ENCODE measurements around the gene SPPL2A. TPM values are rescaled to one million over a fixed set of nuclear protein-coding genes. Genes with fewer than 3 reads are reported as not detected.

The SPPL2A gene
- total and polyA plus RNA-seq, 4 donors = 67.5 to 135 (median 93.2) TPM

DNA sequence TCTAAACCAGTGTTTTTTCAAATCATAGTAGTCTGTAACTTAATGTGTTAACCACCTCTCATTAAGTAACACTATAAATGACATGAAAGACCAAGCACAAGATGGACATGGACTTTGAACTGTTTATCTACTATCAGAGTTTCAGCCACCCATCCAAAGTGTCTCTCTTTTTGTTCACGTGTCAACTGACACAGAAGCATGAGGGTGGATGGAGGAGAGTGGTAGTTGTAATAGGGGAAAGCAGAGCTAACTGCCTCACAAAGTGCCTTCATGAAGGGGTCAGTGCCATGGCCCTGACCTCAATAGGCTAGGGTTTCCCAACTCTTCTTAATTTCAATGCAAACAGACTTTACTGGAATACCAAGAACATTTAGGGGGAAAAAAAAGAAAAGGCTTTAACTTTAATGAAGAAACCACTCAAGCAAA, 46.8 kb downstream of the SPPL2A start:
- H3K4me3 ChIP-seq (ENCODE audit: low read depth in 1 of 3, low read length in 3 of 3) = no peak overlapping the region
- peak overlapping the region; percentile 61 to 74 for H3K27ac ChIP-seq (ENCODE audit: low read depth in 1 of 2, low read length in 2 of 2)
- TF ChIP-seq SP1 (IDR thresholded peaks at IDR 0.05) (peak; percentile 98), RAD21 (IDR thresholded peaks at IDR 0.05) (peak; percentile 58 to 66), EGR1 (IDR thresholded peaks at IDR 0.05; ENCODE audit: low read depth in 2 of 2) (peak in 1 of 2 donors; percentile 48), FOXA2 (IDR thresholded peaks at IDR 0.05) (peak; percentile 80), GABPA (IDR thresholded peaks at IDR 0.05 in 1 of 2, conservative IDR thresholded peaks at IDR 0.05 in 1 of 2) (peak in 1 of 2 donors; percentile 55), NR2F2 (IDR thresholded peaks at IDR 0.05) (peak; percentile 90), TAF1 (conservative IDR thresholded peaks at IDR 0.05) (no peak), FOXA1 (IDR thresholded peaks at IDR 0.05) (peak; percentile 86), RXRA (IDR thresholded peaks at IDR 0.05) (peak; percentile 97), JUND (IDR thresholded peaks at IDR 0.05) (peak; percentile 86 to 88), HNF4G (IDR thresholded peaks at IDR 0.05) (peak; percentile 87), YY1 (IDR thresholded peaks at IDR 0.05) (peak; percentile 90), HNF4A (conservative IDR thresholded peaks at IDR 0.05) (peak; percentile 97 to 98)
- TF ChIP-seq, protein P1, sequence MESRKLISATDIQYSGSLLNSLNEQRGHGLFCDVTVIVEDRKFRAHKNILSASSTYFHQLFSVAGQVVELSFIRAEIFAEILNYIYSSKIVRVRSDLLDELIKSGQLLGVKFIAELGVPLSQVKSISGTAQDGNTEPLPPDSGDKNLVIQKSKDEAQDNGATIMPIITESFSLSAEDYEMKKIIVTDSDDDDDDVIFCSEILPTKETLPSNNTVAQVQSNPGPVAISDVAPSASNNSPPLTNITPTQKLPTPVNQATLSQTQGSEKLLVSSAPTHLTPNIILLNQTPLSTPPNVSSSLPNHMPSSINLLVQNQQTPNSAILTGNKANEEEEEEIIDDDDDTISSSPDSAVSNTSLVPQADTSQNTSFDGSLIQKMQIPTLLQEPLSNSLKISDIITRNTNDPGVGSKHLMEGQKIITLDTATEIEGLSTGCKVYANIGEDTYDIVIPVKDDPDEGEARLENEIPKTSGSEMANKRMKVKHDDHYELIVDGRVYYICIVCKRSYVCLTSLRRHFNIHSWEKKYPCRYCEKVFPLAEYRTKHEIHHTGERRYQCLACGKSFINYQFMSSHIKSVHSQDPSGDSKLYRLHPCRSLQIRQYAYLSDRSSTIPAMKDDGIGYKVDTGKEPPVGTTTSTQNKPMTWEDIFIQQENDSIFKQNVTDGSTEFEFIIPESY (IDR thresholded peaks at IDR 0.05) = peak; percentile 90
- TF ChIP-seq, protein P2, sequence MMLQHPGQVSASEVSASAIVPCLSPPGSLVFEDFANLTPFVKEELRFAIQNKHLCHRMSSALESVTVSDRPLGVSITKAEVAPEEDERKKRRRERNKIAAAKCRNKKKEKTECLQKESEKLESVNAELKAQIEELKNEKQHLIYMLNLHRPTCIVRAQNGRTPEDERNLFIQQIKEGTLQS (IDR thresholded peaks at IDR 0.05) = peak; percentile 47
- TF ChIP-seq, protein P3, sequence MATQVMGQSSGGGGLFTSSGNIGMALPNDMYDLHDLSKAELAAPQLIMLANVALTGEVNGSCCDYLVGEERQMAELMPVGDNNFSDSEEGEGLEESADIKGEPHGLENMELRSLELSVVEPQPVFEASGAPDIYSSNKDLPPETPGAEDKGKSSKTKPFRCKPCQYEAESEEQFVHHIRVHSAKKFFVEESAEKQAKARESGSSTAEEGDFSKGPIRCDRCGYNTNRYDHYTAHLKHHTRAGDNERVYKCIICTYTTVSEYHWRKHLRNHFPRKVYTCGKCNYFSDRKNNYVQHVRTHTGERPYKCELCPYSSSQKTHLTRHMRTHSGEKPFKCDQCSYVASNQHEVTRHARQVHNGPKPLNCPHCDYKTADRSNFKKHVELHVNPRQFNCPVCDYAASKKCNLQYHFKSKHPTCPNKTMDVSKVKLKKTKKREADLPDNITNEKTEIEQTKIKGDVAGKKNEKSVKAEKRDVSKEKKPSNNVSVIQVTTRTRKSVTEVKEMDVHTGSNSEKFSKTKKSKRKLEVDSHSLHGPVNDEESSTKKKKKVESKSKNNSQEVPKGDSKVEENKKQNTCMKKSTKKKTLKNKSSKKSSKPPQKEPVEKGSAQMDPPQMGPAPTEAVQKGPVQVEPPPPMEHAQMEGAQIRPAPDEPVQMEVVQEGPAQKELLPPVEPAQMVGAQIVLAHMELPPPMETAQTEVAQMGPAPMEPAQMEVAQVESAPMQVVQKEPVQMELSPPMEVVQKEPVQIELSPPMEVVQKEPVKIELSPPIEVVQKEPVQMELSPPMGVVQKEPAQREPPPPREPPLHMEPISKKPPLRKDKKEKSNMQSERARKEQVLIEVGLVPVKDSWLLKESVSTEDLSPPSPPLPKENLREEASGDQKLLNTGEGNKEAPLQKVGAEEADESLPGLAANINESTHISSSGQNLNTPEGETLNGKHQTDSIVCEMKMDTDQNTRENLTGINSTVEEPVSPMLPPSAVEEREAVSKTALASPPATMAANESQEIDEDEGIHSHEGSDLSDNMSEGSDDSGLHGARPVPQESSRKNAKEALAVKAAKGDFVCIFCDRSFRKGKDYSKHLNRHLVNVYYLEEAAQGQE (IDR thresholded peaks at IDR 0.05) = peak; percentile 82
- TF ChIP-seq, protein P4, sequence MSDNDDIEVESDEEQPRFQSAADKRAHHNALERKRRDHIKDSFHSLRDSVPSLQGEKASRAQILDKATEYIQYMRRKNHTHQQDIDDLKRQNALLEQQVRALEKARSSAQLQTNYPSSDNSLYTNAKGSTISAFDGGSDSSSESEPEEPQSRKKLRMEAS (IDR thresholded peaks at IDR 0.05) = peak; percentile 90
- TF ChIP-seq, protein P5, sequence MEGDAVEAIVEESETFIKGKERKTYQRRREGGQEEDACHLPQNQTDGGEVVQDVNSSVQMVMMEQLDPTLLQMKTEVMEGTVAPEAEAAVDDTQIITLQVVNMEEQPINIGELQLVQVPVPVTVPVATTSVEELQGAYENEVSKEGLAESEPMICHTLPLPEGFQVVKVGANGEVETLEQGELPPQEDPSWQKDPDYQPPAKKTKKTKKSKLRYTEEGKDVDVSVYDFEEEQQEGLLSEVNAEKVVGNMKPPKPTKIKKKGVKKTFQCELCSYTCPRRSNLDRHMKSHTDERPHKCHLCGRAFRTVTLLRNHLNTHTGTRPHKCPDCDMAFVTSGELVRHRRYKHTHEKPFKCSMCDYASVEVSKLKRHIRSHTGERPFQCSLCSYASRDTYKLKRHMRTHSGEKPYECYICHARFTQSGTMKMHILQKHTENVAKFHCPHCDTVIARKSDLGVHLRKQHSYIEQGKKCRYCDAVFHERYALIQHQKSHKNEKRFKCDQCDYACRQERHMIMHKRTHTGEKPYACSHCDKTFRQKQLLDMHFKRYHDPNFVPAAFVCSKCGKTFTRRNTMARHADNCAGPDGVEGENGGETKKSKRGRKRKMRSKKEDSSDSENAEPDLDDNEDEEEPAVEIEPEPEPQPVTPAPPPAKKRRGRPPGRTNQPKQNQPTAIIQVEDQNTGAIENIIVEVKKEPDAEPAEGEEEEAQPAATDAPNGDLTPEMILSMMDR (IDR thresholded peaks at IDR 0.05; ENCODE audit: low read depth, low read length, missing input control) = no peak
- H3K27me3 ChIP-seq (ENCODE audit: control insufficient read depth in 4 of 4, insufficient read depth in 4 of 4, low read length in 3 of 4) = no peaks in the 10 kb centered on the region
- no peak overlapping the region for H3K9ac ChIP-seq (ENCODE audit: low read depth in 1 of 2, low read length in 2 of 2)
- H3K36me3 ChIP-seq (ENCODE audit: control insufficient read depth in 4 of 4, insufficient read depth in 3 of 4, low read depth in 1 of 4, low read length in 3 of 4) = peaks cover 1 to 11% (median 5%) of the 10 kb centered on the region in 4 donors
- peak; percentile 38 for DNase-seq (ENCODE audit: low spot score)
- WGBS = 35% methylated on average over 1 of the region's 1 CpG
- H3K9me3 ChIP-seq (ENCODE audit: control insufficient read depth in 4 of 4, low read length in 3 of 4) = no peaks in the 10 kb centered on the region
- H3K4me1 ChIP-seq (ENCODE audit: control insufficient read depth in 4 of 4, insufficient read depth in 4 of 4, low read length in 3 of 4) = peaks cover 0 to 10% (median 4%) of the 10 kb centered on the region in 4 donors

All from liver (tissue), 9 donors.